ENCODE data around the gene C8B.

DNA sequence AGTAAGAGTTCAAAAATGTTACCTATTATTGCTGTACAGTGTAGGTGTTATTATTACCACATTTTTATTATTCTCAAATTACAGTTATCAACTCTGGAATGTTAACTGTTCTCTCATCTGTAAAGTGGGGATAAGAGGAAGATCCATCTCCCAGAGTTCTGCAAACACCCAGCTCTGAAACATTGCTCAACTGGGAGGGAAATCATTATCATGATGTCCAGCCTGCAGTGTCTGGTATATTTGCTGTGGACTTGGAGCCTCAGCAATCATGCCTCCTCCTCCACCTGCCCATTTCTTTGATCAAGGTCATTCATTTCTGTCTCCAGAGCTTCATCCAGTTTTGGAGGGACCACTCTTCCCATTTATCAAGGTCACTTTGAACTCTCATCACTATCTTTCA is 71.8 kb downstream of the C8B start:
- TF ChIP-seq, protein P1, sequence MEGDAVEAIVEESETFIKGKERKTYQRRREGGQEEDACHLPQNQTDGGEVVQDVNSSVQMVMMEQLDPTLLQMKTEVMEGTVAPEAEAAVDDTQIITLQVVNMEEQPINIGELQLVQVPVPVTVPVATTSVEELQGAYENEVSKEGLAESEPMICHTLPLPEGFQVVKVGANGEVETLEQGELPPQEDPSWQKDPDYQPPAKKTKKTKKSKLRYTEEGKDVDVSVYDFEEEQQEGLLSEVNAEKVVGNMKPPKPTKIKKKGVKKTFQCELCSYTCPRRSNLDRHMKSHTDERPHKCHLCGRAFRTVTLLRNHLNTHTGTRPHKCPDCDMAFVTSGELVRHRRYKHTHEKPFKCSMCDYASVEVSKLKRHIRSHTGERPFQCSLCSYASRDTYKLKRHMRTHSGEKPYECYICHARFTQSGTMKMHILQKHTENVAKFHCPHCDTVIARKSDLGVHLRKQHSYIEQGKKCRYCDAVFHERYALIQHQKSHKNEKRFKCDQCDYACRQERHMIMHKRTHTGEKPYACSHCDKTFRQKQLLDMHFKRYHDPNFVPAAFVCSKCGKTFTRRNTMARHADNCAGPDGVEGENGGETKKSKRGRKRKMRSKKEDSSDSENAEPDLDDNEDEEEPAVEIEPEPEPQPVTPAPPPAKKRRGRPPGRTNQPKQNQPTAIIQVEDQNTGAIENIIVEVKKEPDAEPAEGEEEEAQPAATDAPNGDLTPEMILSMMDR (IDR thresholded peaks at IDR 0.05) = no peak
- TF ChIP-seq POLR2A (IDR thresholded peaks at IDR 0.05) = no peak

Data from uterus (tissue), 2 donors.